Pancreas (tissue), 10 donors: ENCODE data around the gene TMEM50B. TPM values are rescaled to one million over a fixed set of nuclear protein-coding genes. Genes with fewer than 3 reads are reported as not detected.

Source experiments
- ATAC-seq, 4 donors: fragments of 200-7000 bp; cut with Tn5 transposase; one replicate each; pipeline versions ENCODE4 v1.8.0 to v1.9.1; 2020; ENCODE audit warnings: mild to moderate bottlenecking in 4 of 4, moderate library complexity in 4 of 4
- DNase-seq, 6 donors: peaks; one replicate each; pipeline ENCODE4 v3.0.0-alpha.2; 2020
- FAIRE-seq: peaks from 2 replicates; lab custom pipeline; 2012; peaks lifted over from hg19 to GRCh38; lab: Jason Lieb, UNC
- H3K27ac ChIP-seq, 4 donors: fragments of 200-600 bp; sonication (generic); 1 replicate in 3 of 4; 2 replicates in 1 of 4; pipeline versions ENCODE4 v1.5.0 to v1.8.0; 2020
- H3K27me3 ChIP-seq, 4 donors: fragments of 200-600 bp; one replicate each; pipeline ENCODE4 v1.8.0; 2021
- H3K36me3 ChIP-seq, 3 donors: fragments of 200-600 bp; sonication (generic) in 1 of 3; one replicate each; pipeline versions ENCODE4 v1.5.0 to v1.8.0; 2020 to 2021
- H3K4me1 ChIP-seq, 3 donors: fragments of 200-600 bp; one replicate each; pipeline ENCODE4 v1.8.0; 2021
- H3K4me3 ChIP-seq, 4 donors: fragments of 200-600 bp; sonication (generic) in 2 of 4; one replicate each; pipeline versions ENCODE4 v1.5.0 to v1.8.0; 2020 to 2021
- H3K9me3 ChIP-seq, 4 donors: fragments of 200-600 bp; one replicate each; pipeline ENCODE4 v1.8.0; 2021
- CTCF ChIP-seq, 4 donors: fragments of 200-600 bp; sonication (generic) in 3 of 4; IDR thresholded peaks; one replicate each; pipeline versions ENCODE4 v1.5.0 to v1.8.0; 2021; ENCODE audit warnings: antibody characterized with exemption in 4 of 4
- WGBS, 2 donors: extraction: QIAGEN DNeasy Blood & Tissue Kit; methylation state at CpG; one replicate each; pipeline ENCODE4 v1.1.7; 2013; 5-methylcytosine and 5-hydroxymethylcytosine counted together
- intact Hi-C, 3 donors: fragments of 100-400 bp; cut with DNase I; formaldehyde crosslinking; loops; one replicate each; pipeline versions ENCODE4 v1.11.1 to v1.14.2; 2022
- polyA plus RNA-seq, 2 donors: library from polyadenylated mRNA; stranded (reverse); fragments of 200-250 nt; gene quantifications; one replicate each; pipeline ENCODE4 v1.2.3, GENCODE V29; 2013
- total RNA-seq, 6 donors: library from RNA; stranded (reverse); fragmentation: NEBNext Ultra II Directional in 4 of 6; extraction: Animal tissue kit (Norgen Biotek cat#: 25700) in 4 of 6; gene quantifications; one replicate each; pipeline versions ENCODE4 v1.2.1 to v1.2.4, GENCODE V29; 2021 to 2023
- donor health status: healthy with polysubstance abuse.
- donor health status: DM: no; HTN: no; CAD: no; lungs with moderate emphysema.
- donor health status: DM: no; HTN: no; CAD: no.
- donor health status: control.
- donor health status: control.
- donor health status: Bipolar disorder and iron deficiency.
- donor health status: DM: yes; HTN: yes; CAD: no.
- donor health status: DM: no; HTN: no; CAD: no.
- donor health status: DM: no; HTN: no; CAD: no.
- donor health status: DM: yes; HTN: yes; CAD: no.

Gene TMEM50B
- total and polyA plus RNA-seq, 8 donors: 11.5 to 96.1 (median 19.4) TPM

- intact Hi-C loops: no loop called here
Measured at GRCh38 chr21:33434770-33435360, 44.9 kb downstream of the TMEM50B start.

GRCh38 chr21:33433425-33434114 is 46.2 kb downstream of the TMEM50B start:
- WGBS, 2 donors: 86 to 89% methylated on average over 8 of the region's 8 CpGs
- FAIRE-seq: no peak
- intact Hi-C loops: no loop called here
- no peak for TF ChIP-seq CTCF (IDR thresholded peaks at IDR 0.05)
- ATAC-seq: peak in 3 of 4 donors; percentile 16 to 54 (median 22)
- no peaks in the 10 kb centered on the region for H3K27me3 ChIP-seq
- peak overlapping the region in 1 of 4 donors; percentile 16 for H3K27ac ChIP-seq
- peak in 1 of 6 donors; percentile 15 for DNase-seq
- H3K36me3 ChIP-seq: peaks cover 8 to 59% (median 42%) of the 10 kb centered on the region in 3 donors
- no peaks in the 10 kb centered on the region for H3K9me3 ChIP-seq
- no peaks in the 10 kb centered on the region for H3K4me1 ChIP-seq
- H3K4me3 ChIP-seq: no peak overlapping the region

More at GRCh38 chr21:33434770-33435360, 44.9 kb downstream of the TMEM50B start:
- Histone ChIP-seq H3K27ac (peak overlapping the region in 2 of 4 donors; percentile 2 to 22), H3K4me3 (no peak overlapping the region), H3K36me3 (peaks cover 8 to 52% (median 39%) of the 10 kb centered on the region in 3 donors), H3K4me1 (no peaks in the 10 kb centered on the region), H3K9me3 (no peaks in the 10 kb centered on the region), H3K27me3 (no peaks in the 10 kb centered on the region)
- DNase-seq: peak in 1 of 6 donors; percentile 7
- peak; percentile 37 to 85 (median 70) for ATAC-seq
- no peak for TF ChIP-seq CTCF (IDR thresholded peaks at IDR 0.05)
- WGBS, 2 donors: 86 to 88% methylated on average over 5 of the region's 5 CpGs
- FAIRE-seq: no peak

GRCh38 chr21:33433001-33433400 is 46.8 kb downstream of the TMEM50B start:
- Histone ChIP-seq H3K27ac (no peak overlapping the region), H3K9me3 (no peaks in the 10 kb centered on the region), H3K4me1 (no peaks in the 10 kb centered on the region), H3K4me3 (no peak overlapping the region), H3K36me3 (peaks cover 8 to 59% (median 42%) of the 10 kb centered on the region in 3 donors), H3K27me3 (no peaks in the 10 kb centered on the region)
- no peak for FAIRE-seq
- TF ChIP-seq CTCF (IDR thresholded peaks at IDR 0.05): no peak
- intact Hi-C loops: no loop called here
- peak in 1 of 6 donors; percentile 28 for DNase-seq
- no peak for ATAC-seq
- WGBS, 2 donors: 89 to 91% methylated on average over 8 of the region's 8 CpGs

- intact Hi-C loops: no loop called here
- Histone ChIP-seq H3K9me3 (no peaks in the 10 kb centered on the region), H3K4me1 (no peaks in the 10 kb centered on the region), H3K27ac (no peak overlapping the region), H3K27me3 (no peaks in the 10 kb centered on the region), H3K4me3 (no peak overlapping the region), H3K36me3 (peaks cover 8 to 59% (median 39%) of the 10 kb centered on the region in 3 donors)
- WGBS, 2 donors: 83 to 94% methylated on average over 6 of the region's 6 CpGs
- peak in 1 of 6 donors; percentile 1 for DNase-seq
- no peak for TF ChIP-seq CTCF (IDR thresholded peaks at IDR 0.05)
- no peak for ATAC-seq
- no peak for FAIRE-seq
Measured at GRCh38 chr21:33432496-33432895, 47.3 kb downstream of the TMEM50B start.
